Astrocyte (in vitro differentiated cells and primary cell): Measurements from ENCODE around the gene CPA1. TPM values are rescaled to one million over a fixed set of nuclear protein-coding genes. Genes with fewer than 3 reads are reported as not detected.

Source experiments
- DNase-seq: peaks from one replicate; pipeline ENCODE4 v3.0.0-alpha.2; 2010; ENCODE audit warnings: low read depth
- FAIRE-seq: peaks from 2 replicates; lab custom pipeline; 2011; peaks lifted over from hg19 to GRCh38; lab: Jason Lieb, UNC
- H2AFZ ChIP-seq: 2 replicates; pipeline ENCODE4 v1.6.0; 2012; ENCODE audit warnings: low read depth, low read length, inconsistent platforms
- H3K27ac ChIP-seq: 2 replicates; pipeline ENCODE4 v1.5.1; 2011; ENCODE audit warnings: low read depth, low read length, inconsistent platforms
- H3K27me3 ChIP-seq: 2 replicates; pipeline ENCODE4 v1.6.0; 2011; ENCODE audit warnings: low read length, inconsistent platforms; ENCODE audit not compliant: insufficient read depth
- H3K36me3 ChIP-seq: 2 replicates; pipeline ENCODE4 v1.5.1; 2011; ENCODE audit warnings: low read length, inconsistent platforms; ENCODE audit not compliant: insufficient read depth
- H3K4me1 ChIP-seq: 2 replicates; pipeline ENCODE4 v1.5.1; 2011; ENCODE audit warnings: low read length, inconsistent platforms; ENCODE audit not compliant: insufficient read depth
- H3K4me2 ChIP-seq: 2 replicates; pipeline ENCODE4 v1.6.0; 2012; ENCODE audit warnings: low read length, inconsistent platforms
- H3K4me3 ChIP-seq: 2 replicates; pipeline ENCODE4 v1.5.1; 2011; ENCODE audit warnings: low read depth, mild to moderate bottlenecking, low read length, inconsistent platforms; ENCODE audit not compliant: insufficient read depth
- H3K79me2 ChIP-seq: 2 replicates; pipeline ENCODE4 v1.6.0; 2012; ENCODE audit warnings: mild to moderate bottlenecking, low read length, inconsistent platforms; ENCODE audit not compliant: insufficient read depth
- H3K9ac ChIP-seq: 2 replicates; pipeline ENCODE4 v1.6.0; 2012; ENCODE audit warnings: mild to moderate bottlenecking, low read length, inconsistent platforms
- H3K9me3 ChIP-seq: 2 replicates; pipeline ENCODE4 v1.5.1; 2012; ENCODE audit warnings: low read depth, mild to moderate bottlenecking, low read length, inconsistent platforms; ENCODE audit not compliant: insufficient read depth
- H4K20me1 ChIP-seq: 2 replicates; pipeline ENCODE4 v1.6.0; 2012; ENCODE audit warnings: low read length, inconsistent platforms; ENCODE audit not compliant: insufficient read depth
- H3K27ac Mint-ChIP-seq: one replicate; pipeline ENCODE4 v1.8.0; 2021; ENCODE audit warnings: mild to moderate bottlenecking, mixed read lengths; ENCODE audit not compliant: unreplicated experiment
- H3K27me3 Mint-ChIP-seq: one replicate; pipeline ENCODE4 v1.8.0; 2021; ENCODE audit warnings: low read depth, mixed read lengths; ENCODE audit not compliant: unreplicated experiment
- H3K36me3 Mint-ChIP-seq: one replicate; pipeline ENCODE4 v1.8.0; 2021; ENCODE audit warnings: low read depth, mixed read lengths; ENCODE audit not compliant: unreplicated experiment
- H3K4me1 Mint-ChIP-seq: one replicate; pipeline ENCODE4 v1.8.0; 2021; ENCODE audit warnings: low read depth, mixed read lengths; ENCODE audit not compliant: unreplicated experiment
- H3K4me3 Mint-ChIP-seq: one replicate; pipeline ENCODE4 v1.8.0; 2021; ENCODE audit warnings: mild to moderate bottlenecking, moderate library complexity, mixed read lengths; ENCODE audit not compliant: unreplicated experiment
- H3K9me3 Mint-ChIP-seq: one replicate; pipeline ENCODE4 v1.8.0; 2021; ENCODE audit warnings: mild to moderate bottlenecking, mixed read lengths; ENCODE audit not compliant: unreplicated experiment
- EZH2 ChIP-seq: IDR thresholded peaks from 2 replicates; pipeline ENCODE4 v1.6.1; 2012; ENCODE audit warnings: mild to moderate bottlenecking, low read length, inconsistent platforms; ENCODE audit not compliant: insufficient read depth
- total RNA-seq: library from RNA; stranded (reverse); gene quantifications from 2 replicates; pipeline ENCODE4 v1.2.1, GENCODE V29; 2021
- TF ChIP-seq, protein P1 (sequence below): IDR thresholded peaks from 2 replicates; pipeline ENCODE4 v1.5.1; 2011; ENCODE audit warnings: low read depth, mild to moderate bottlenecking, inconsistent platforms, low read length, moderate library complexity; ENCODE audit not compliant: insufficient read depth

Gene CPA1
- total RNA-seq, 1 donor from 2014 or later: not detected

DNA sequence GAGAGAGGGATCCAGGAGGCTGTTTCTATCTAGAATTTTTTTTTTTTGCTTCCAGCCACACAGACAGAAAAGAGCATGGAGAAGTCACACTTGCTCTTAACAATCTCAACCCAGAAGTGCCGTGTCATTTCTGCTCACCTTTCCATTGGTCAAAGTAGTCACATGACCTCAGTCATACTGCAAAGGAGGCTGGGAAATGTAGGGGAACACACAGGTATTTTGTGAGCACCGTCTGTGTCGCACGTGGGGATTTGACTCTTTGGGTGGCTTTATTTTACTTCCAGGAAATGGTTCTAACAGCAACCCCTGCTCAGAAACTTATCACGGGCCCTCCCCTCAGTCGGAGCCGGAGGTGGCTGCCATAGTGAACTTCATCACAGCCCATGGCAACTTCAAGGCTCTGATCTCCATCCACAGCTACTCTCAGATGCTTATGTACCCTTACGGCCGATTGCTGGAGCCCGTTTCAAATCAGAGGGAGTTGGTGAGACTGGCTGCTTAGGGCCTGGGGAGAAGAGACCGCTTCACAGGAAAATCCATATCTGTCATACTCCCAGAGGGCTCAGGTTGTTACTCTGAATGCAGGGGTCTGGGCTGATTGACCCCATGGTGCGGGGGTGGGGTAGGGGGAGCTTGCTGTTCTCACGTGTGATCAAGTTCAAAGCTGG is 13.1 kb upstream of the CPA1 start:
- Mint-ChIP-seq H3K9me3 (peaks cover 4% of the 10 kb centered on the region), H3K36me3 (no peaks in the 10 kb centered on the region), H3K27ac (no peak overlapping the region), H3K27me3 (no peaks in the 10 kb centered on the region), H3K4me3 (no peak overlapping the region), H3K4me1 (peaks cover 49% of the 10 kb centered on the region)
- DNase-seq (no peak), FAIRE-seq (no peak)
- Histone ChIP-seq H3K27me3 (no peaks in the 10 kb centered on the region), H4K20me1 (no peaks in the 10 kb centered on the region), H3K36me3 (no peaks in the 10 kb centered on the region), H3K9me3 (no peaks in the 10 kb centered on the region), H3K27ac (no peak overlapping the region), H3K4me1 (peaks cover 54% of the 10 kb centered on the region), H3K79me2 (no peaks in the 10 kb centered on the region), H3K4me2 (no peak overlapping the region), H3K9ac (no peak overlapping the region), H3K4me3 (no peak overlapping the region), H2AFZ (no peak overlapping the region)
- TF ChIP-seq, protein P1, sequence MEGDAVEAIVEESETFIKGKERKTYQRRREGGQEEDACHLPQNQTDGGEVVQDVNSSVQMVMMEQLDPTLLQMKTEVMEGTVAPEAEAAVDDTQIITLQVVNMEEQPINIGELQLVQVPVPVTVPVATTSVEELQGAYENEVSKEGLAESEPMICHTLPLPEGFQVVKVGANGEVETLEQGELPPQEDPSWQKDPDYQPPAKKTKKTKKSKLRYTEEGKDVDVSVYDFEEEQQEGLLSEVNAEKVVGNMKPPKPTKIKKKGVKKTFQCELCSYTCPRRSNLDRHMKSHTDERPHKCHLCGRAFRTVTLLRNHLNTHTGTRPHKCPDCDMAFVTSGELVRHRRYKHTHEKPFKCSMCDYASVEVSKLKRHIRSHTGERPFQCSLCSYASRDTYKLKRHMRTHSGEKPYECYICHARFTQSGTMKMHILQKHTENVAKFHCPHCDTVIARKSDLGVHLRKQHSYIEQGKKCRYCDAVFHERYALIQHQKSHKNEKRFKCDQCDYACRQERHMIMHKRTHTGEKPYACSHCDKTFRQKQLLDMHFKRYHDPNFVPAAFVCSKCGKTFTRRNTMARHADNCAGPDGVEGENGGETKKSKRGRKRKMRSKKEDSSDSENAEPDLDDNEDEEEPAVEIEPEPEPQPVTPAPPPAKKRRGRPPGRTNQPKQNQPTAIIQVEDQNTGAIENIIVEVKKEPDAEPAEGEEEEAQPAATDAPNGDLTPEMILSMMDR: no peak

DNA sequence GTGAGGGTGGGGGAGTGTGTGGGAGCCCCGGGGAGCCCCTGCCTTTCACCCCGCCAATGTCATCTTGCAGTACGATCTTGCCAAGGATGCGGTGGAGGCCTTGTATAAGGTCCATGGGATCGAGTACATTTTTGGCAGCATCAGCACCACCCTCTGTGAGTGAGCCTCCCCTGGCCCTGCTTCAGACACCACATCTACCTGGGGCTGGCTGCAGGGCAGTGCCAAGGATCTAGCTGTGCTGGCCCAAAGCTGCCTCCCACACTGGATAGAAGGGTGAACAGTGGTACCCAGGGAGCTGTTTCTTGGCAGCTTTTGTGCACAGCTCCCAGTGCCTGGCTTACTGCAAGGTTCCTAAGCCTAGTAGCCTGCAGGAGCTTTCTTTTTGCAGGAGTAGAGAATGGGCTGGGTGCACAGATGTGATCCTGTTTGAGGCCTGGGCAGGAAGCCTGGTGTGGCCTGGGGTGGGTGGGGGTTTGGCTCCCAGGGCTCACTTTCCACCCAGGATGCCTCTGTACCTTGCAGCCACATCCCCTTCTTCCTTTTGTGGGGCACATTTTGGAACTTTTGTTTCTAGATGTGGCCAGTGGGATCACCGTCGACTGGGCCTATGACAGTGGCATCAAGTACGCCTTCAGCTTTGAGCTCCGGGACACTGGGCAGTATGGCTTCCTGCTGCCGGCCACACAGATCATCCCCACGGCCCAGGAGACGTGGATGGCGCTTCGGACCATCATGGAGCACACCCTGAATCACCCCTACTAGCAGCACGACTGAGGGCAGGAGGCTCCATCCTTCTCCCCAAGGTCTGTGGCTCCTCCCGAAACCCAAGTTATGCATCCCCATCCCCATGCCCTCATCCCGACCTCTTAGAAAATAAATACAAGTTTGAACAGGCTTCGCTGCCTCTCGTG is 12.2 kb upstream of the CPA1 start:
- Histone ChIP-seq H3K36me3 (no peaks in the 10 kb centered on the region), H4K20me1 (no peaks in the 10 kb centered on the region), H3K4me3 (no peak overlapping the region), H2AFZ (no peak overlapping the region), H3K27ac (no peak overlapping the region), H3K4me1 (peaks cover 59% of the 10 kb centered on the region), H3K9me3 (no peaks in the 10 kb centered on the region), H3K79me2 (no peaks in the 10 kb centered on the region), H3K4me2 (no peak overlapping the region), H3K27me3 (no peaks in the 10 kb centered on the region), H3K9ac (no peak overlapping the region)
- TF ChIP-seq, protein P1: no peak
- no peak for TF ChIP-seq EZH2
- peaks cover 57% of the 10 kb centered on the region for H3K4me1 Mint-ChIP-seq
- no peak overlapping the region for H3K27ac Mint-ChIP-seq
- peaks cover 4% of the 10 kb centered on the region for H3K9me3 Mint-ChIP-seq
- H3K4me3 Mint-ChIP-seq: no peak overlapping the region
- DNase-seq: no peak
- H3K36me3 Mint-ChIP-seq: no peaks in the 10 kb centered on the region
- H3K27me3 Mint-ChIP-seq: no peaks in the 10 kb centered on the region
- no peak for FAIRE-seq
